Testis (tissue), 3 donors: ENCODE measurements around the gene HCK. TPM values are rescaled to one million over a fixed set of nuclear protein-coding genes. Genes with fewer than 3 reads are reported as not detected.
A peak's percentile ranks its signal among the peaks of the same experiment; 100 is the strongest.
"Not testable (repeated sequence)": the region's sequence is repeated elsewhere in the genome, so short reads cannot be mapped to it uniquely, and the experiment has no call there.

Experiments
- DNase-seq: peaks from one replicate; pipeline ENCODE4 v3.0.0-alpha.2; 2019
- H3K27ac ChIP-seq, 2 donors: fragments of 200-600 bp; sonication (generic); one replicate each; pipeline ENCODE4 v1.5.1; 2019
- H3K27me3 ChIP-seq: fragments of 200-600 bp; sonication (generic); one replicate; pipeline ENCODE4 v1.5.1; 2019
- H3K36me3 ChIP-seq: fragments of 200-600 bp; sonication (generic); one replicate; pipeline ENCODE4 v1.5.1; 2017; ENCODE audit warnings: low read depth; ENCODE audit errors: missing control alignments
- H3K4me1 ChIP-seq: fragments of 200-600 bp; sonication (generic); one replicate; pipeline ENCODE4 v1.5.1; 2019
- H3K4me3 ChIP-seq, 2 donors: fragments of 200-600 bp; sonication (generic); one replicate each; pipeline ENCODE4 v1.5.1; 2017 to 2019
- H3K9me3 ChIP-seq: fragments of 200-600 bp; sonication (generic); one replicate; pipeline ENCODE4 v1.5.1; 2017
- POLR2A ChIP-seq: fragments of 450-650 bp; IDR thresholded peaks from one replicate; pipeline ENCODE4 v1.6.1; 2017; ENCODE audit warnings: antibody characterized with exemption, mild to moderate bottlenecking, moderate library complexity
- WGBS, 2 donors: methylation state at CpG; one replicate each; pipeline ENCODE4 v1.1.5; 2018; 5-methylcytosine and 5-hydroxymethylcytosine counted together
- intact Hi-C: fragments of 100-400 bp; cut with DNase I; formaldehyde crosslinking; loops from one replicate; pipeline ENCODE4 v1.15.1; 2023; ENCODE audit warnings: low total_unique reads
- polyA plus RNA-seq: library from polyadenylated mRNA; stranded (reverse); fragments of 350-450 nt; fragmentation: Illumina TruSeq; extraction: RNeasy Lipid Tissue Mini Kit (QIAGEN cat#74804); gene quantifications from one replicate; pipeline ENCODE4 v1.2.3, GENCODE V29; 2014; ENCODE audit warnings: low read depth, low replicate concordance; ENCODE audit not compliant: insufficient read depth
- total RNA-seq, 2 donors: library from RNA; depleted of rRNA; stranded (reverse); fragments of >200 nt; gene quantifications; one replicate each; pipeline ENCODE4 v1.2.3, GENCODE V29; 2016
- TF ChIP-seq, protein P1 (sequence below), 3 experiments: fragments of 450-650 bp in 2 of 3; fragments of 200-600 bp in 1 of 3; sonication (generic) in 1 of 3; IDR thresholded peaks; one replicate each; pipeline ENCODE4 v1.5.1; 2016 to 2019; ENCODE audit warnings: antibody characterized with exemption in 3 of 3, mild to moderate bottlenecking in 2 of 3, moderate library complexity in 1 of 3

HCK gene
- total and polyA plus RNA-seq, 3 donors from 2014 or later: 1.3 to 8.9 (median 4.5) TPM

DNA sequence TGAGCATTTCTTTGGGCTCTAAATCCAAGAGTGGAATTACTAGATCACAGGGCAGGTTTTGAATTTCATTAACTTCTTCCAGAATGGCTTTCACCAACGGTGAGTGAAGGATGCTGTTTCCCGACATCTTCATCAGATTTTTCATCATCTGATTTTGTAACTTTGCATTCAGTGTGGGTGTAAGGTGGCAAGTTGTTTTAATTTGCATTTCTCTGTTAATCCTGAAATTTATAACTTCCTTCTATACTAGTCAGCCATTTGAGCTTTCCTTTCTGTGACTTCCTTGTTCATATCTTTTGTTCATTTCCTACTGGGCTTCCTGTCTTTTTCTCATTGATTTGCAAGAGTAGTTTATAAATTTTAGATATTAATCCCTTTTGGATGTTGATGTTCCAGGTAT lies 18.7 kb upstream of the HCK start:
- no peaks in the 10 kb centered on the region for H3K9me3 ChIP-seq
- H3K36me3 ChIP-seq: no peaks in the 10 kb centered on the region
- H3K27ac ChIP-seq: no peak overlapping the region
- H3K4me3 ChIP-seq: no peak overlapping the region
- no peaks in the 10 kb centered on the region for H3K27me3 ChIP-seq
- intact Hi-C loops: loop anchor here (10.0 kb wide), 1 partner anchor 179 kb away; no protein-coding TSS in a partner anchor
- TF ChIP-seq POLR2A: no peak
- TF ChIP-seq, protein P1, sequence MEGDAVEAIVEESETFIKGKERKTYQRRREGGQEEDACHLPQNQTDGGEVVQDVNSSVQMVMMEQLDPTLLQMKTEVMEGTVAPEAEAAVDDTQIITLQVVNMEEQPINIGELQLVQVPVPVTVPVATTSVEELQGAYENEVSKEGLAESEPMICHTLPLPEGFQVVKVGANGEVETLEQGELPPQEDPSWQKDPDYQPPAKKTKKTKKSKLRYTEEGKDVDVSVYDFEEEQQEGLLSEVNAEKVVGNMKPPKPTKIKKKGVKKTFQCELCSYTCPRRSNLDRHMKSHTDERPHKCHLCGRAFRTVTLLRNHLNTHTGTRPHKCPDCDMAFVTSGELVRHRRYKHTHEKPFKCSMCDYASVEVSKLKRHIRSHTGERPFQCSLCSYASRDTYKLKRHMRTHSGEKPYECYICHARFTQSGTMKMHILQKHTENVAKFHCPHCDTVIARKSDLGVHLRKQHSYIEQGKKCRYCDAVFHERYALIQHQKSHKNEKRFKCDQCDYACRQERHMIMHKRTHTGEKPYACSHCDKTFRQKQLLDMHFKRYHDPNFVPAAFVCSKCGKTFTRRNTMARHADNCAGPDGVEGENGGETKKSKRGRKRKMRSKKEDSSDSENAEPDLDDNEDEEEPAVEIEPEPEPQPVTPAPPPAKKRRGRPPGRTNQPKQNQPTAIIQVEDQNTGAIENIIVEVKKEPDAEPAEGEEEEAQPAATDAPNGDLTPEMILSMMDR (IDR thresholded peaks at IDR 0.05): no peak
- no peak for DNase-seq
- WGBS, 2 donors: 79 to 89% methylated on average over 2 of the region's 2 CpGs
- H3K4me1 ChIP-seq: peaks cover 5% of the 10 kb centered on the region

DNA sequence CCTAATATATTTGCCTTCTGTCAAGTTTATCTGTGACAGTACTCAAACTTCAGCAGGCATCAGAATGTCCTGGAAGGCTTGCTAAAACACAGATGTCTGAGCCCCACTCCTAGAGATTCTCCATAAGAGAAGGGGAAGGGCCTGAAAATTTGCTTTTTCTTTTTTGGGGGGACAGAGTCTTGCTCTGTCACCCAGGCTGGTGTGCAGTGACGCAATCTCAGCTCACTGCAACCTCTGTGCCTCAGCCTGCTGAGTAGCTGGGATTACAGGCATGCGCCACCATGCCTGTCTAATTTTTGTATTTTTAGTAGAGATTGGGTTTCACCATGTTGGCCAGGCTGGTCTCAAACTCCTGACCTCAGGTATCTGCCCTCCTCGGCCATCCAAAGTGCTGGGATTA lies 18.3 kb upstream of the HCK start:
- not testable (repeated sequence) for H3K9me3 ChIP-seq, DNase-seq, H3K27me3 ChIP-seq, H3K4me1 ChIP-seq, H3K36me3 ChIP-seq, H3K4me3 ChIP-seq, H3K27ac ChIP-seq
- intact Hi-C loops: loop anchor here (10.0 kb wide), 1 partner anchor 179 kb away; no protein-coding TSS in a partner anchor
- WGBS, 2 donors: 92 to 97% methylated on average over 3 of the region's 3 CpGs

DNA sequence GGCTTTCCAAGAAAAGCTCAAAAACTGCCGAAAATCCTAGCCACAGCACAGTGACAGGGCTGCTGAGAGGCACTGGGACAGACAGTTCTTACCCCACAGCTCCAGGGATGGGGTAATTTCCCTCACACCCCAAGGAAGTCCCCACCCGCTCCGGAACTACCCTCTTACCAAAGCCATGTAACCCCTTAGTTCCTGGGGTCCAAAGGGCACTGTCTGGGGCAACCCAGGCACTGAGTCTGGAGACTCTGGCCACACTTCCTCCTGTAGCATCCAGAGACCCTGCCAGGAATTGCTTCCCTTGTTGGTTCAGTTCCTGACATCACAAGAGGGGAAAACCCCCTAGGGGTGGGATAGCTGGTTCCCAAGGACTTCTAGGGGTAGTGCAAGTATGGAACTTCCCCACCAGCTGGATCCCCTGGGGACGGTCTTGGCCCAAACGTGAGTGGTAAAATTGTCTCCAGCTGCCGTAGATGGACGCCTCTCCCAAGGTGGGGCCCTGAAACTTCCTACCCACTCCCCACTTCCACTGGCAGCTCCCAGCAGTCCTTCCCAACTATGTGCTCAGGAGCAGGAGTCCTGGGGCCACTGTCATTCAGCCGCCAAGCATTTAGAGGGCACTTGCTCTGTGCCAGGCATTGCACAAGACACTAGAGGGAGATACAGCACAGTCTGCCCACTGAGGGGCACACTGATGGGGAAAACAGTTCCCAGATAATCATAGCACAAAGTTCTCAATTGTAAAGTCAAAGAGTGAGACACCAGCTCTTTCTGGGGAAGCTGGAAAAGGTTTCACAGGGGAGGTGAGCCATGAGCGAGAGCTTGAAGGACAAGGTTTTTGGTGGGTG lies 17.2 kb upstream of the HCK start:
- Histone ChIP-seq H3K4me3 (no peak overlapping the region), H3K27me3 (no peaks in the 10 kb centered on the region), H3K4me1 (peaks cover 5% of the 10 kb centered on the region), H3K9me3 (no peaks in the 10 kb centered on the region), H3K27ac (no peak overlapping the region), H3K36me3 (no peaks in the 10 kb centered on the region)
- DNase-seq: peak; percentile 20
- whole genome bisulfite sequencing, 2 donors: 66 to 70% methylated on average over 7 to 9 of the region's 9 CpGs
- intact Hi-C loops: loop anchor here (10.0 kb wide), 1 partner anchor 180 kb away; no protein-coding TSS in a partner anchor
- TF ChIP-seq POLR2A: no peak
- TF ChIP-seq, protein P1 (IDR thresholded peaks at IDR 0.05): no peak

DNA sequence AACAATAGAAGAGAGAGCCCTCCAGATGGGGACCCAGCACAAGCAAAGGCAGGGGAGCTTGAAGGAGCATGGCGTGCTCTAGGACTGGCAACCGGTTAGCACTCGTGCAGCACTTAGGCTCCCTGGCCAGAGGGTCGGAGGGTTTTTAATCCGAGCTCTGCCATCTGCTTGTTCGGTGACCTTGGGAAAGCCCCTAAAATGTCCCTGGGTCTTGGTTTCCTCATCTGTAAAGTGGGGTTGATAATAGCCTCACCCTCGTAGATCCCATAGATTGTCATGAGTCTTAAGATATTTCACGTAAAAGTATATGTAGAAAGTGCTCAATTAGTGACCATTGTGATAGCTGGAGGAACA lies 16.6 kb upstream of the HCK start:
- Histone ChIP-seq H3K27ac (no peak overlapping the region), H3K27me3 (no peaks in the 10 kb centered on the region), H3K9me3 (no peaks in the 10 kb centered on the region), H3K4me1 (peaks cover 5% of the 10 kb centered on the region), H3K4me3 (no peak overlapping the region), H3K36me3 (no peaks in the 10 kb centered on the region)
- TF ChIP-seq, protein P1 (IDR thresholded peaks at IDR 0.05): no peak
- TF ChIP-seq POLR2A: no peak
- no peak for DNase-seq
- intact Hi-C loops: loop anchor here (10.0 kb wide), 1 partner anchor 181 kb away; no protein-coding TSS in a partner anchor
- 87% methylated on average over 8 of the region's 8 CpGs for WGBS, 2 donors

DNA sequence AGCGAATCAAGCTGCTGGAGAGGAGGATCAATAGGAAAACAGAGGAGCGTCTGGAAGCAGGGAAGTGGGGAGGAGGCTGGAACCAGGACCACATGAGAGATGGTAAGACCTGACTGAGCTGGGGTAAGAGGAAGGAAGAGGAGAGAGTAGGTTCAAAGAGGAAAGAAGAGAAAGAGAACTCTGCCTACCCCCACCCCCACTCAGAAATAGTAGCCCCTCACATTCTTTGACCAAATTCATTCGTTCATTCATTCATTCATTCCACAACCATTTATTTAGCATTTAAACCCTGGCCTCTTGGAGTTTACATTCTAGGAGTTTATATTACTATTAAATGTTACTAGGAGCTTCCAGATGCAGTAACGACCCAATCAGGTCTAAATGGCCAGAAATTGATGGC lies 15.8 kb upstream of the HCK start:
- no peak overlapping the region for H3K4me3 ChIP-seq
- TF ChIP-seq, protein P1 (IDR thresholded peaks at IDR 0.05): no peak
- no peaks in the 10 kb centered on the region for H3K9me3 ChIP-seq
- no peak overlapping the region for H3K27ac ChIP-seq
- no peaks in the 10 kb centered on the region for H3K36me3 ChIP-seq
- 73% methylated on average over 4 of the region's 4 CpGs for WGBS, 2 donors
- no peak for DNase-seq
- H3K27me3 ChIP-seq: no peaks in the 10 kb centered on the region
- intact Hi-C loops: loop anchor here (10.0 kb wide), 1 partner anchor 181 kb away; no protein-coding TSS in a partner anchor
- H3K4me1 ChIP-seq: peaks cover 1% of the 10 kb centered on the region
